HG03025 (cell line): Measurements from ENCODE around the gene TNFRSF18.

Experiments used
- ATAC-seq: cut with Tn5 transposase; IDR thresholded peaks from one replicate; pipeline ENCODE4 v1.9.1; 2021; ENCODE audit warnings: mild to moderate bottlenecking, moderate library complexity; ENCODE audit not compliant: unreplicated experiment, low FRiP score

Gene TNFRSF18

DNA sequence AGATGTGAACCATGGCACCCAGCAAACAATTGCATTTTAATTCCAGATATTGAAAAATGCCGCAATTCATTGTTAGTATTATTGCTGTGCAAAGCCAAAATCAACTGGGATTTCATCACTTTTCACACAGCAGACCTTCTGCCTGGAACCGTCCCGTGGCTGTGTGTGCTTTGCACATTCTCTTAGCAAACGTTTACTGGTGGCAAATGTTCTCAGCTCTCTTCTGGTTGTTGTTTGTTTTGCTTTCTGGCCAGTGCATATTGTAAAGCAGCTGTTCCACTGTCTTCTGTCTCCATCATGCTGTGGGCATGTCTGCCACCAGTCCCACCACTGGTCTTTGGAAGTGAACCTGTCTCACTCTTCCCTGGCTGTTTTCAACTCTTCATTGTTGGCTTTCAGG is 52.5 kb downstream of the TNFRSF18 start:
- ATAC-seq = no peak
